Breast epithelium (tissue), 4 donors: ENCODE results near the gene LRRC9. TPM values are rescaled to one million over a fixed set of nuclear protein-coding genes. Genes with fewer than 3 reads are reported as not detected.

Experiments used
- DNase-seq, 2 donors: peaks; one replicate each; pipeline ENCODE4 v3.0.0-alpha.2; 2019; ENCODE audit warnings: low spot score in 2 of 2
- H3K27ac ChIP-seq, 2 donors: fragments of 200-600 bp; sonication (generic) in 1 of 2; one replicate each; pipeline ENCODE4 v1.5.1; 2016 to 2019; ENCODE audit warnings: mild to moderate bottlenecking in 1 of 2
- H3K27me3 ChIP-seq, 2 donors: fragments of 200-600 bp; sonication (generic) in 1 of 2; one replicate each; pipeline versions ENCODE4 v1.5.1 to v1.6.0; 2017 to 2019; ENCODE audit warnings: control low read depth in 1 of 2, mild to moderate bottlenecking in 1 of 2
- H3K36me3 ChIP-seq: fragments of 200-600 bp; one replicate; pipeline ENCODE4 v1.5.1; 2019
- H3K4me1 ChIP-seq, 2 donors: fragments of 200-600 bp; sonication (generic); one replicate each; pipeline ENCODE4 v1.5.1; 2016 to 2019; ENCODE audit warnings: control low read depth in 1 of 2
- H3K4me3 ChIP-seq, 3 donors: fragments of 200-600 bp; sonication (generic); 1 replicate in 2 of 3; 2 replicates in 1 of 3; pipeline ENCODE4 v1.5.1; 2016 to 2019; ENCODE audit warnings: mild to moderate bottlenecking in 3 of 3, moderate library complexity in 2 of 3
- H3K9me3 ChIP-seq, 2 donors: fragments of 200-600 bp; sonication (generic) in 1 of 2; one replicate each; pipeline ENCODE4 v1.5.1; 2016 to 2019; ENCODE audit warnings: control low read depth in 1 of 2
- POLR2A ChIP-seq: fragments of 450-650 bp; IDR thresholded peaks from one replicate; pipeline ENCODE4 v1.6.1; 2016; ENCODE audit warnings: antibody characterized with exemption, mild to moderate bottlenecking, moderate library complexity
- POLR2AphosphoS5 ChIP-seq, 3 donors: sonication (generic); formaldehyde crosslinking; IDR thresholded peaks; one replicate each; pipeline ENCODE4 v1.6.1; 2017; ENCODE audit warnings: antibody characterized with exemption in 3 of 3
- intact Hi-C: fragments of 100-400 bp; cut with DNase I; formaldehyde crosslinking; loops from one replicate; pipeline ENCODE4 v1.15.1; 2023; ENCODE audit warnings: low total_unique reads
- total RNA-seq, 3 donors: library from RNA; depleted of rRNA; stranded (reverse); fragments of >200 nt; gene quantifications; one replicate each; pipeline ENCODE4 v1.1.0, GENCODE V29; 2016
- TF ChIP-seq, protein P1 (sequence below), 3 donors: fragments of 450-650 bp; IDR thresholded peaks; one replicate each; pipeline ENCODE4 v1.5.1; 2016 to 2017; ENCODE audit warnings: antibody characterized with exemption in 3 of 3, mild to moderate bottlenecking in 3 of 3, moderate library complexity in 3 of 3

LRRC9 gene
- total RNA-seq, 3 donors from 2014 or later, result 0.16 TPM; not detected in 2

- TF ChIP-seq, protein P1, sequence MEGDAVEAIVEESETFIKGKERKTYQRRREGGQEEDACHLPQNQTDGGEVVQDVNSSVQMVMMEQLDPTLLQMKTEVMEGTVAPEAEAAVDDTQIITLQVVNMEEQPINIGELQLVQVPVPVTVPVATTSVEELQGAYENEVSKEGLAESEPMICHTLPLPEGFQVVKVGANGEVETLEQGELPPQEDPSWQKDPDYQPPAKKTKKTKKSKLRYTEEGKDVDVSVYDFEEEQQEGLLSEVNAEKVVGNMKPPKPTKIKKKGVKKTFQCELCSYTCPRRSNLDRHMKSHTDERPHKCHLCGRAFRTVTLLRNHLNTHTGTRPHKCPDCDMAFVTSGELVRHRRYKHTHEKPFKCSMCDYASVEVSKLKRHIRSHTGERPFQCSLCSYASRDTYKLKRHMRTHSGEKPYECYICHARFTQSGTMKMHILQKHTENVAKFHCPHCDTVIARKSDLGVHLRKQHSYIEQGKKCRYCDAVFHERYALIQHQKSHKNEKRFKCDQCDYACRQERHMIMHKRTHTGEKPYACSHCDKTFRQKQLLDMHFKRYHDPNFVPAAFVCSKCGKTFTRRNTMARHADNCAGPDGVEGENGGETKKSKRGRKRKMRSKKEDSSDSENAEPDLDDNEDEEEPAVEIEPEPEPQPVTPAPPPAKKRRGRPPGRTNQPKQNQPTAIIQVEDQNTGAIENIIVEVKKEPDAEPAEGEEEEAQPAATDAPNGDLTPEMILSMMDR (IDR thresholded peaks at IDR 0.05), result no peak
- TF ChIP-seq POLR2A (no peak), POLR2AphosphoS5 (IDR thresholded peaks at IDR 0.05) (no peak)
- no peaks in the 10 kb centered on the region for H3K27me3 ChIP-seq
- intact Hi-C loops, result no loop called here
- peak overlapping the region; percentile 99 to 100 for H3K27ac ChIP-seq
- H3K36me3 ChIP-seq, result no peaks in the 10 kb centered on the region
- H3K4me1 ChIP-seq, result no peaks in the 10 kb centered on the region
- H3K9me3 ChIP-seq, result no peaks in the 10 kb centered on the region
- peak overlapping the region; percentile 73 to 82 (median 78) for H3K4me3 ChIP-seq
- DNase-seq, result no peak
Observed at GRCh38 chr14:60093080-60093479, 173.1 kb downstream of the LRRC9 start.

DNA sequence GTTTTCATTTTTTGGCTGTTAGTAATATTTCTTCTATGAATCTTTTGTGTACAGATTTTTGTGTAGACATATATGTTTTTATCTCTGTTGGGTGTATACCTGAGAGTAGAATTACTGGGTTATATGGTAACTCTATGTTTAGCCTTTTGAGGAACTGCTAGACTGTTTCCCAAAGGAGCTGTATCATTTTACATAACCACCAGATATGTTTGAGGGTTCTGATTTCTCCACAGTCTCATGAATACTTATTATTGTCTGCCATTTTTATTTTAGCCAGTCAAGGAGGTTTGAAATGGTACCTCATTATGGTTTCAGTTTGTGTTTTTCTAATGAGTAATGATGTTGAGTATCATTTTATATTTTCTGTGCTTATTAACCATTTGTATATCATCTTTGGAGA is 173.7 kb downstream of the LRRC9 start:
- H3K36me3 ChIP-seq, result no peaks in the 10 kb centered on the region
- H3K9me3 ChIP-seq, result no peaks in the 10 kb centered on the region
- H3K27me3 ChIP-seq, result no peaks in the 10 kb centered on the region
- peak overlapping the region in 1 of 3 donors; percentile 82 for H3K4me3 ChIP-seq
- no peak for TF ChIP-seq POLR2A
- TF ChIP-seq, protein P1 (IDR thresholded peaks at IDR 0.05), result no peak
- TF ChIP-seq POLR2AphosphoS5 (IDR thresholded peaks at IDR 0.05), result no peak
- no peaks in the 10 kb centered on the region for H3K4me1 ChIP-seq
- peak overlapping the region; percentile 99 to 100 for H3K27ac ChIP-seq
- intact Hi-C loops, result no loop called here
- DNase-seq, result no peak

DNA sequence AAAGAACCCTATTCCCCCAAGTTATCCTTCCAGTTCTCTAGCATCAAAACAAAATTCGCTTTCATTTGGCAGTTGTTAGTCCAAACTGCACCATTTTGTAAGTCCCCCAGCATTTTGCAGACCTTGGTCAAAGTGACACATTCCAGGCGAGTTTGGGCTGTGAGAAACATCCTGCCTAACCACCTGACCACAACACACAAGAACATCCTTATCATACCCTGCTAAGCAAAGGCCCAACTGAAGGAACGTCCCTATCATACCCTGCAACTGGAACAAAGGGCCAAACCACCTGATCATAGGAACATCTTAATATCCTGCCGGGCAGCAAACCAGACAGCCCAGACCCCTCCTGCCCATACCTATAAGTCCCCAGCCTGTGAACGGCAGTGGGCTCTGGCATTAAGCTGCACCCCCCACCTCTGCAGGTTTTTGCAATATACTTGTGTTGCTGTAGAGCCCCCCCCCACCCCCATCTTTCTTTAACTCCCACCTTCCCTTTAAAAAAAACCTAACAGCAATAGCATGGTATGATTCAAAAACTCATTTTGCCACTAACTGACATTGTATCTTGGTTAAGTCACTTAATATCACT is 174.5 kb downstream of the LRRC9 start:
- DNase-seq, result no peak
- Histone ChIP-seq H3K27ac (peak overlapping the region in 1 of 2 donors; percentile 22), H3K36me3 (no peaks in the 10 kb centered on the region), H3K4me1 (no peaks in the 10 kb centered on the region), H3K9me3 (no peaks in the 10 kb centered on the region), H3K27me3 (no peaks in the 10 kb centered on the region), H3K4me3 (peak overlapping the region in 1 of 3 donors; percentile 23)
- TF ChIP-seq, protein P1 (IDR thresholded peaks at IDR 0.05), result no peak
- TF ChIP-seq POLR2AphosphoS5 (IDR thresholded peaks at IDR 0.05) (no peak), POLR2A (no peak)
- intact Hi-C loops, result no loop called here

GRCh38 chr14:60095231-60095630 is 175.3 kb downstream of the LRRC9 start:
- Histone ChIP-seq H3K36me3 (no peaks in the 10 kb centered on the region), H3K27ac (peak overlapping the region in 1 of 2 donors; percentile 7), H3K4me3 (no peak overlapping the region), H3K27me3 (no peaks in the 10 kb centered on the region), H3K9me3 (no peaks in the 10 kb centered on the region), H3K4me1 (no peaks in the 10 kb centered on the region)
- TF ChIP-seq, protein P1 (IDR thresholded peaks at IDR 0.05), result no peak
- TF ChIP-seq POLR2AphosphoS5 (IDR thresholded peaks at IDR 0.05) (no peak), POLR2A (no peak)
- no peak for DNase-seq
- intact Hi-C loops, result no loop called here

DNA sequence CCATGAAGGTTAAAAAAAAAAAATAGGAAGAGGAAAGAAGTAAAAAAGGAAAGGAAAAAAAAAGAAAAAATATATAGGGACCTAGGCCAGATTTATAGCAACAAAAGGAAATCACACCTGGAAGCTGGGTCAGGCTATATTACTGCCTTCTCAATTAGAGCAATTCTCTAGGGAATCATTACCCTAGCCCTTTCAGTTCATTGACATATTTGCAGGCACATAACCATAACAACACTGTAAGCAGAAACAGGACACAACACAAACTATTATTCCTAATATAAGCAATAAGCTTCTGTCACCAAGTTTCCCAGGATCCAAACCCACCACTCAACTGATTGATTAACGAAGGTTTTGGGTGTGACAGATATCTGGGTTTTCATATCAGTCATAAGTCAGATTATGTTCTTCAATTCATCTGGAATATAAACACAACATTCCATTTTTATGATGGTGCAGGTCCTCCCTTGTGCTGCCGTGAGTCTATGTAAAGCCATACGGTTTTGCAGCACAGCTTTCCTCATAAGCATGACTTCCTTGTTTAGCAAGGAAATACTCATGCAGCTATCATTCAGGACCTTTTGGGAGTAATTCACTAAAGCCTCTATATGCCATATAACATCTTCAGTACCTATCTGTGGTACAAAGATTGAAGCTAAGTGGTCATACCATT is 176.0 kb downstream of the LRRC9 start:
- intact Hi-C loops, result no loop called here
- no peak for TF ChIP-seq POLR2AphosphoS5 (IDR thresholded peaks at IDR 0.05)
- TF ChIP-seq POLR2A, result no peak
- TF ChIP-seq, protein P1 (IDR thresholded peaks at IDR 0.05), result no peak
- no peaks in the 10 kb centered on the region for H3K9me3 ChIP-seq
- no peak for DNase-seq
- H3K27ac ChIP-seq, result no peak overlapping the region
- no peaks in the 10 kb centered on the region for H3K4me1 ChIP-seq
- H3K4me3 ChIP-seq, result no peak overlapping the region
- H3K27me3 ChIP-seq, result no peaks in the 10 kb centered on the region
- no peaks in the 10 kb centered on the region for H3K36me3 ChIP-seq
